HCT116 (cell line): ENCODE results near the gene TLE4. TPM values are rescaled to one million over a fixed set of nuclear protein-coding genes. Genes with fewer than 3 reads are reported as not detected.

Source experiments
- ATAC-seq: fragments of 200-7000 bp; cut with Tn5 transposase; 2 replicates; pipeline ENCODE4 v1.9.1; 2020; ENCODE audit warnings: mild to moderate bottlenecking, moderate library complexity
- Bru-seq: library from RNA; stranded (reverse); fragments of 400-500 nt; gene quantifications from one replicate; lab custom pipeline; 2021; lab: Mats Ljungman, UMichigan
- BruChase-seq, 2 experiments: library from RNA; stranded (reverse); fragments of 400-500 nt; gene quantifications; one replicate each; lab custom pipeline; 2021; lab: Mats Ljungman, UMichigan
- BruUV-seq: library from RNA; stranded (reverse); fragments of 400-500 nt; replicated peaks from 2 replicates; lab custom pipeline; 2021; lab: Mats Ljungman, UMichigan
- CTCF ChIA-PET: fragments of 300-600 bp; sonication (Branson Sonifier 250); formaldehyde crosslinking; loops from one replicate; lab custom pipeline; 2021; ENCODE audit warnings: antibody characterized with exemption; lab: Charles Lee
- POLR2A ChIA-PET: fragments of 300-600, 350-600 bp; sonication (Branson Sonifier 250); formaldehyde crosslinking; loops from one replicate; lab custom pipeline; 2021; ENCODE audit warnings: antibody characterized with exemption; lab: Charles Lee
- RAD21 ChIA-PET, 2 experiments: fragments of 300-600 bp; sonication (Branson Sonifier 250); formaldehyde crosslinking; loops; one replicate each; lab custom pipeline; 2023; ENCODE audit warnings: low total read pairs in 2 of 2; ENCODE audit not compliant: uncharacterized antibody in 2 of 2, unreplicated experiment in 2 of 2, low non-redundant PET in 1 of 2; lab: Charles Lee
- DNase-seq: peaks from one replicate; pipeline ENCODE4 v3.0.0-alpha.2; 2010; ENCODE audit warnings: low read depth, low spot score
- H2AFZ ChIP-seq: fragments of 200-600 bp; shearing (Covaris generic), sonication (generic); 2 replicates; pipeline ENCODE4 v1.6.1; 2017; ENCODE audit warnings: low read depth, mixed run types, mixed read lengths, antibody characterized with exemption, low read length; ENCODE audit not compliant: poor library complexity, severe bottlenecking
- H3K27ac ChIP-seq: 2 replicates; pipeline ENCODE4 v1.5.1; 2012; ENCODE audit warnings: low read depth, low read length
- H3K27me3 ChIP-seq: fragments of 200-600 bp; sonication (generic); 2 replicates; pipeline ENCODE4 v1.6.1; 2016; ENCODE audit warnings: mixed run types, low read length, mixed read lengths; ENCODE audit not compliant: insufficient read depth
- H3K36me3 ChIP-seq, 2 experiments: fragments of 200-500 bp in 1 of 2; fragments of 200-600 bp in 1 of 2; sonication (Bioruptor generic) in 1 of 2; sonication (generic) in 1 of 2; 2 replicates each; pipeline versions ENCODE4 v1.5.1 to v1.6.1; 2014 to 2016; ENCODE audit warnings: low read length in 2 of 2, inconsistent platforms in 1 of 2, mixed read lengths in 1 of 2, mixed run types in 1 of 2; ENCODE audit not compliant: insufficient read depth in 2 of 2, control insufficient read depth in 1 of 2
- H3K4me1 ChIP-seq, 2 experiments: fragments of 200-600 bp in 1 of 2; sonication (generic) in 1 of 2; 2 replicates each; pipeline versions ENCODE4 v1.5.1 to v1.6.1; 2012 to 2017; ENCODE audit warnings: low read length in 2 of 2, inconsistent platforms in 1 of 2, mild to moderate bottlenecking in 1 of 2, mixed read lengths in 1 of 2, mixed run types in 1 of 2, moderate library complexity in 1 of 2; ENCODE audit not compliant: insufficient read depth in 2 of 2, control insufficient read depth in 1 of 2
- H3K4me2 ChIP-seq: fragments of 200-600 bp; sonication (generic); 2 replicates; pipeline ENCODE4 v1.6.1; 2017; ENCODE audit warnings: mixed run types, low read length, mixed read lengths
- H3K4me3 ChIP-seq, 2 experiments: fragments of 200-600 bp in 1 of 2; sonication (generic) in 1 of 2; replicated peaks in 1 of 2; 2 replicates each; pipeline ENCODE4 v1.5.1; 2011 to 2016; ENCODE audit warnings: low read length in 2 of 2, control low read depth in 1 of 2, low read depth in 1 of 2, mild to moderate bottlenecking in 1 of 2, mixed read lengths in 1 of 2, mixed run types in 1 of 2
- H3K79me2 ChIP-seq: fragments of 200-600 bp; sonication (generic); 2 replicates; pipeline ENCODE4 v1.6.1; 2017; ENCODE audit warnings: mild to moderate bottlenecking, mixed run types, low read length, moderate library complexity, mixed read lengths; ENCODE audit not compliant: insufficient read depth
- H3K9ac ChIP-seq: fragments of 200-600 bp; sonication (generic); 2 replicates; pipeline ENCODE4 v1.6.1; 2016; ENCODE audit warnings: low read length, mixed read lengths
- H3K9me2 ChIP-seq: fragments of 200-600 bp; sonication (generic), shearing (Covaris generic); 2 replicates; pipeline ENCODE4 v1.6.1; 2017; ENCODE audit warnings: mixed run types, mild to moderate bottlenecking, moderate library complexity; ENCODE audit not compliant: insufficient read depth
- H3K9me3 ChIP-seq, 2 experiments: fragments of 200-500 bp in 1 of 2; fragments of 200-600 bp in 1 of 2; sonication (Bioruptor generic) in 1 of 2; sonication (generic) in 1 of 2; 2 replicates each; pipeline ENCODE4 v1.6.1; 2014 to 2017; ENCODE audit warnings: low read length in 2 of 2, mixed read lengths in 2 of 2, inconsistent platforms in 1 of 2, low read depth in 1 of 2, mild to moderate bottlenecking in 1 of 2, mixed run types in 1 of 2, moderate library complexity in 1 of 2; ENCODE audit not compliant: control insufficient read depth in 1 of 2, insufficient read depth in 1 of 2
- H4K20me1 ChIP-seq: fragments of 200-600 bp; sonication (generic), shearing (Covaris generic); 2 replicates; pipeline ENCODE4 v1.6.1; 2017; ENCODE audit warnings: mixed run types, mild to moderate bottlenecking, moderate library complexity; ENCODE audit not compliant: insufficient read depth
- CBX3 ChIP-seq: IDR thresholded peaks from 2 replicates; pipeline ENCODE4 v1.6.1; 2012; ENCODE audit warnings: low read depth
- CEBPB ChIP-seq: IDR thresholded peaks from 2 replicates; pipeline ENCODE4 v1.6.1; 2012; ENCODE audit warnings: low read depth
- ELF1 ChIP-seq: IDR thresholded peaks from 2 replicates; pipeline ENCODE4 v1.6.1; 2012; ENCODE audit warnings: low read depth, borderline replicate concordance
- EZH2 ChIP-seq: fragments of 200-600 bp; sonication (generic); IDR thresholded peaks from 2 replicates; pipeline ENCODE4 v1.6.1; 2017; ENCODE audit warnings: antibody characterized with exemption, mixed run types
- FOSL1 ChIP-seq: IDR thresholded peaks from 2 replicates; pipeline ENCODE4 v1.6.1; 2012; ENCODE audit warnings: low read depth
- JUND ChIP-seq: IDR thresholded peaks from 2 replicates; pipeline ENCODE4 v1.6.1; 2012
- MAX ChIP-seq: IDR thresholded peaks from 2 replicates; pipeline ENCODE4 v1.6.1; 2012
- RAD21 ChIP-seq: IDR thresholded peaks from 2 replicates; pipeline ENCODE4 v1.6.1; 2012; ENCODE audit warnings: low read depth, mild to moderate bottlenecking
- REST ChIP-seq: IDR thresholded peaks from 2 replicates; pipeline ENCODE4 v1.6.1; 2012; ENCODE audit warnings: low read depth
- SIN3A ChIP-seq: IDR thresholded peaks from 2 replicates; pipeline ENCODE4 v1.6.1; 2012; ENCODE audit warnings: low read depth
- SP1 ChIP-seq: IDR thresholded peaks from 2 replicates; pipeline ENCODE4 v1.6.1; 2012; ENCODE audit warnings: low read depth
- SRF ChIP-seq: IDR thresholded peaks from 2 replicates; pipeline ENCODE4 v1.6.1; 2012; ENCODE audit warnings: low read depth
- YY1 ChIP-seq: IDR thresholded peaks from 2 replicates; pipeline ENCODE4 v1.6.1; 2011; ENCODE audit warnings: low read length, low read depth, moderate library complexity, mild to moderate bottlenecking; ENCODE audit not compliant: insufficient replicate concordance; ENCODE audit errors: extremely low read depth
- ZBTB33 ChIP-seq: IDR thresholded peaks from 2 replicates; pipeline ENCODE4 v1.6.1; 2011; ENCODE audit warnings: mild to moderate bottlenecking, low read length, moderate library complexity; ENCODE audit not compliant: insufficient replicate concordance; ENCODE audit errors: extremely low read depth
- ZFX ChIP-seq: fragments of 450-650 bp; IDR thresholded peaks from 2 replicates; pipeline ENCODE4 v1.6.1; 2017
- ZNF274 ChIP-seq: fragments of 200-500 bp; sonication (Bioruptor generic); IDR thresholded peaks from 2 replicates; pipeline ENCODE4 v1.6.1; 2014; ENCODE audit warnings: mild to moderate bottlenecking, low read depth, low read length, inconsistent platforms
- intact Hi-C: fragments of 100-400 bp; cut with micrococcal nuclease; formaldehyde crosslinking; loops from 2 replicates; pipeline ENCODE4 v1.10.0; 2022
- long read RNA-seq: library from polyadenylated mRNA; unstranded; transcript quantifications from one replicate; pipeline ENCODE4 v2.0.0, GENCODE V29; 2021; ENCODE audit not compliant: unreplicated experiment
- polyA plus RNA-seq: library from polyadenylated mRNA; unstranded; fragments of >200 nt; gene quantifications from 2 replicates; pipeline ENCODE4 v1.2.1, GENCODE V29; 2012; ENCODE audit warnings: missing spikeins
- total RNA-seq: library from RNA; stranded (reverse); gene quantifications from one replicate; pipeline ENCODE4 v1.2.1, GENCODE V29; 2021; ENCODE audit not compliant: unreplicated experiment

Gene TLE4
- total RNA-seq (0.39 TPM), Bru-seq, nascent RNA (percentile 3 among the genes with signal in this experiment), BruChase-seq, experiment 1, labeled RNA remaining after a 6-hour chase (percentile 2 among the genes with signal in this experiment), BruChase-seq, experiment 2, labeled RNA remaining after a 2-hour chase (percentile 5 among the genes with signal in this experiment)
- polyA plus RNA-seq = not detected in 2 replicates
- long read RNA-seq = 0 reads

GRCh38 chr9:79571309-79572031, at the start of gene TLE4:
TLE4 (plus strand) TSS chr9:79571965; CDS start chr9:79572791, 826 bp downstream.
- Histone ChIP-seq H3K9me3 (peaks cover 0 to 12% of the 10 kb centered on the region in 2 experiments; a peak in 2 of 4 replicates), H3K4me2 (no peak within 1 kb of the TSS), H3K27me3 (no peaks in the 10 kb centered on the region), H3K79me2 (no peaks in the 10 kb centered on the region)
- no peak for DNase-seq
- TF ChIP-seq MAX = no peak
- TF ChIP-seq CEBPB = no peak
- TF ChIP-seq CBX3 = no peak
- no peak for TF ChIP-seq REST
- TF ChIP-seq RAD21 = no peak
- TF ChIP-seq FOSL1 = no peak
- no peak for TF ChIP-seq ZBTB33
- no peak for TF ChIP-seq SIN3A
- TF ChIP-seq ZFX = no peak
- TF ChIP-seq SRF = no peak
- no peak for TF ChIP-seq ZNF274
- TF ChIP-seq SP1 = no peak
- TF ChIP-seq EZH2 = no peak
- no peak for TF ChIP-seq JUND
- TF ChIP-seq YY1 = no peak
- TF ChIP-seq ELF1 = no peak
- TF ChIP-seq, all 23 proteins: peak for 0
- H3K9ac ChIP-seq = no peak within 1 kb of the TSS
- BruUV-seq = no TSS peak
- CTCF ChIA-PET = no interaction called here
- POLR2A ChIA-PET = no interaction called here
- intact Hi-C loops = no loop called here
- RAD21 ChIA-PET = no interaction called here
- H4K20me1 ChIP-seq = no peaks in the 10 kb centered on the region
- H3K4me3 ChIP-seq = no peak within 1 kb of the TSS
- no peak for ATAC-seq
- no peaks in the 10 kb centered on the region for H3K4me1 ChIP-seq
- no peaks in the 10 kb centered on the region for H3K9me2 ChIP-seq
- no peak within 1 kb of the TSS for H2AFZ ChIP-seq
- no peak within 1 kb of the TSS for H3K27ac ChIP-seq
- H3K36me3 ChIP-seq = no peaks in the 10 kb centered on the region
